ENCODE data around the gene C6orf47. TPM values are rescaled to one million over a fixed set of nuclear protein-coding genes. Genes with fewer than 3 reads are reported as not detected.
A peak's percentile ranks its signal among the peaks of the same experiment; 100 is the strongest.

C6orf47 gene
- total RNA-seq, 2 experiments from 2014 or later = 16.7 to 18.5 TPM

GRCh38 chr6:31614075-31614619 lies 46.4 kb downstream of the C6orf47 start:
- TF ChIP-seq EZH2phosphoT487 (IDR thresholded peaks at IDR 0.05; ENCODE audit: borderline replicate concordance, low read depth, low read length) = no peak
- TF ChIP-seq, protein P1, sequence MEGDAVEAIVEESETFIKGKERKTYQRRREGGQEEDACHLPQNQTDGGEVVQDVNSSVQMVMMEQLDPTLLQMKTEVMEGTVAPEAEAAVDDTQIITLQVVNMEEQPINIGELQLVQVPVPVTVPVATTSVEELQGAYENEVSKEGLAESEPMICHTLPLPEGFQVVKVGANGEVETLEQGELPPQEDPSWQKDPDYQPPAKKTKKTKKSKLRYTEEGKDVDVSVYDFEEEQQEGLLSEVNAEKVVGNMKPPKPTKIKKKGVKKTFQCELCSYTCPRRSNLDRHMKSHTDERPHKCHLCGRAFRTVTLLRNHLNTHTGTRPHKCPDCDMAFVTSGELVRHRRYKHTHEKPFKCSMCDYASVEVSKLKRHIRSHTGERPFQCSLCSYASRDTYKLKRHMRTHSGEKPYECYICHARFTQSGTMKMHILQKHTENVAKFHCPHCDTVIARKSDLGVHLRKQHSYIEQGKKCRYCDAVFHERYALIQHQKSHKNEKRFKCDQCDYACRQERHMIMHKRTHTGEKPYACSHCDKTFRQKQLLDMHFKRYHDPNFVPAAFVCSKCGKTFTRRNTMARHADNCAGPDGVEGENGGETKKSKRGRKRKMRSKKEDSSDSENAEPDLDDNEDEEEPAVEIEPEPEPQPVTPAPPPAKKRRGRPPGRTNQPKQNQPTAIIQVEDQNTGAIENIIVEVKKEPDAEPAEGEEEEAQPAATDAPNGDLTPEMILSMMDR (conservative IDR thresholded peaks at IDR 0.05; ENCODE audit: low read length) = no peak
- Histone ChIP-seq H3K4me1 (ENCODE audit: insufficient read depth, low read length, poor library complexity, severe bottlenecking) (peaks cover 33% of the 10 kb centered on the region), H4K20me1 (ENCODE audit: insufficient read depth, low read length) (no peaks in the 10 kb centered on the region), H2AFZ (ENCODE audit: low read length) (peak overlapping the region; percentile 22; the same call in 1 of the 2 replicates), H3K27ac (ENCODE audit: low read depth, low read length, poor library complexity, severe bottlenecking) (peak overlapping the region; percentile 58), H3K36me3 (ENCODE audit: insufficient read depth, low read length) (no peaks in the 10 kb centered on the region), H3K79me2 (ENCODE audit: insufficient read depth, low read depth, low read length) (no peaks in the 10 kb centered on the region), H3K9me2 (ENCODE audit: insufficient read depth, low read length) (no peaks in the 10 kb centered on the region), H3K4me3 (ENCODE audit: low read depth, low read length, poor library complexity, severe bottlenecking) (no peak overlapping the region), H3K4me2 (ENCODE audit: low read length) (peak overlapping the region; percentile 76), H3K9me3 (ENCODE audit: low read length) (no peaks in the 10 kb centered on the region)
- intact Hi-C loops (cut with micrococcal nuclease; ENCODE audit: unreplicated experiment) = no loop called here
- no TSS peak for BruUV-seq (replicated peaks)
- ChIA-PET POLR2A (interaction anchor here (0.7 kb wide), 1 partner anchor 113 kb away, joined by 3 read pairs; no protein-coding TSS in a partner anchor), CTCF (ENCODE audit: unreplicated experiment) (no interaction called here)
- no peak for DNase-seq (ENCODE audit: low spot score)

DNA sequence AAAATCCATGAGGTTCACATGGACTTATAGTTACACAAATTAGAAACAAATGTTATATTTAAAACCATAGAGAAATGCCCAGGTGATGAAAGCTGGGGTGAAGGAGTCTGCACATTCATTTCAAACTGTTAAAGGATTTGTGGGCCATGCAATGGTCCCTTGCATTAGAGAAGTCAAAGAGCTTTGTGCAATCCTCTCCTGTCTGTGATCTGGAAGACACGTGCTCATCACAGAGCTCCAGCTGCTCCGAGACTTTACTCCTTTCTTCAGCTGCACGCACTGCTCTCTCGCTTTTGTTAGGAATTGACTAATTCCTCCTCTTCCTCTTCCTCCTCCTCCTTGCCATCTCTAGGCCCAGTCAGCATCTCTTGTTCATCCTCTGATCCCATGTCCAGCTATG lies 49.6 kb downstream of the C6orf47 start:
- Histone ChIP-seq H4K20me1 (ENCODE audit: insufficient read depth, low read length) (no peaks in the 10 kb centered on the region), H3K36me3 (ENCODE audit: insufficient read depth, low read length) (no peaks in the 10 kb centered on the region), H2AFZ (ENCODE audit: low read length) (no peak overlapping the region), H3K79me2 (ENCODE audit: insufficient read depth, low read depth, low read length) (no peaks in the 10 kb centered on the region), H3K27ac (ENCODE audit: low read depth, low read length, poor library complexity, severe bottlenecking) (no peak overlapping the region), H3K9me2 (ENCODE audit: insufficient read depth, low read length) (no peaks in the 10 kb centered on the region), H3K4me2 (ENCODE audit: low read length) (no peak overlapping the region), H3K4me1 (ENCODE audit: insufficient read depth, low read length, poor library complexity, severe bottlenecking) (peaks cover 21% of the 10 kb centered on the region), H3K9me3 (ENCODE audit: low read length) (no peaks in the 10 kb centered on the region), H3K4me3 (ENCODE audit: low read depth, low read length, poor library complexity, severe bottlenecking) (no peak overlapping the region)
- no peak for DNase-seq (ENCODE audit: low spot score)
- POLR2A ChIA-PET = no interaction called here
- intact Hi-C loops (cut with micrococcal nuclease; ENCODE audit: unreplicated experiment) = no loop called here
- TF ChIP-seq EZH2phosphoT487 (IDR thresholded peaks at IDR 0.05; ENCODE audit: borderline replicate concordance, low read depth, low read length) = no peak
- TF ChIP-seq, protein P1 (conservative IDR thresholded peaks at IDR 0.05; ENCODE audit: low read length) = no peak
- BruUV-seq (replicated peaks) = no TSS peak
- CTCF ChIA-PET (ENCODE audit: unreplicated experiment) = no interaction called here

DNA sequence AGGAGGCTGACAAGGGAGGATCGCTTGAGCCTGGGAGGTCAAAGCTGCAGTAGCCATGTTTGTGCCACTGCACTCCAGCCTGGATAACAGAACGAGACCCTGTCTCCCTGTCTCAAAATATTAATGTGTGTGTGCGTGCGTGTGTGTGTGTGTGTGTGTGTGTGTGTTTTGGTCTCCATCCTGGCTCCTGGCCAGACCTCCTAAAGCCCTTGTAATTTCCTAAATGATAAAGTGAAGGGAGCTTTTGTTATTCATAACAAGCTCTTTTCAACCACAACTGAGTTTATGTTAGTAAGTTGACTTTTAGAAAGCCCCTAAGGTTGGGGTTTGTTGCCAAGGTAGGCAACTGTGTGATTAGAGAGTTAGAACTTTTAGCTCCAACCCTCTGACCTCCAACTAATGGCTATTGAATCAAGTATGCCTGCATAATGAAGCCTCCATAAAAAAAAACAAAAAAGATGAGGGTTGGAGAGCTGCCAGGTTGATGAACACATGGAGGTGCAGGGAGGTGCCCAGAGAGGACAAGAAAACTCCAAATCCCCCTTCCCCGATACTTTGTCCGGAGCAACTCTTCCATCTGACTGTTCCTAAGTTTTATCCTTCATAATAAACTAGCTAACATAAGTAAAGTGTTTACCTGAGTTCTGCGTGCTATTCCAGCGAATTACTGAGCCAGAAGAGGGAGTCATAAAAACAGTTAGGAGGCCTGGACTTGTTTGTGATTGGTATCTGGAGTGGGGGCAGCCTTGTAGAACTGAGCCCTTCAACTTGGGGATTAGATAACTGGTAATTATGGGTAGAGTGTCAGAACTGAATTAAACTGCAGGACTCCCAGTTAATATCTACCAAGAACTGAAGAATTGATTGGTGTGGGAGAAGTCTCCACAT lies 50.8 kb downstream of the C6orf47 start:
- H3K4me3 ChIP-seq (ENCODE audit: low read depth, low read length, poor library complexity, severe bottlenecking) = no peak overlapping the region
- CTCF ChIA-PET (ENCODE audit: unreplicated experiment) = interaction anchor here (0.6 kb wide), 1 partner anchor 79 kb away, joined by 5 read pairs; no protein-coding TSS in a partner anchor
- no peaks in the 10 kb centered on the region for H3K9me3 ChIP-seq (ENCODE audit: low read length)
- no peak overlapping the region for H2AFZ ChIP-seq (ENCODE audit: low read length)
- H3K79me2 ChIP-seq (ENCODE audit: insufficient read depth, low read depth, low read length) = no peaks in the 10 kb centered on the region
- no peak for DNase-seq (ENCODE audit: low spot score)
- intact Hi-C loops (cut with micrococcal nuclease; ENCODE audit: unreplicated experiment) = no loop called here
- no peaks in the 10 kb centered on the region for H3K9me2 ChIP-seq (ENCODE audit: insufficient read depth, low read length)
- H3K4me1 ChIP-seq (ENCODE audit: insufficient read depth, low read length, poor library complexity, severe bottlenecking) = peaks cover 9% of the 10 kb centered on the region
- POLR2A ChIA-PET = no interaction called here
- no peaks in the 10 kb centered on the region for H4K20me1 ChIP-seq (ENCODE audit: insufficient read depth, low read length)
- TF ChIP-seq, protein P1 (conservative IDR thresholded peaks at IDR 0.05; ENCODE audit: low read length) = no peak
- H3K4me2 ChIP-seq (ENCODE audit: low read length) = no peak overlapping the region
- H3K27ac ChIP-seq (ENCODE audit: low read depth, low read length, poor library complexity, severe bottlenecking) = no peak overlapping the region
- no TSS peak for BruUV-seq (replicated peaks)
- H3K36me3 ChIP-seq (ENCODE audit: insufficient read depth, low read length) = no peaks in the 10 kb centered on the region

Data from OCI-LY7 (cell line).